Erythroblast (primary cell): ENCODE data around the gene NISCH.

Experiments
- GATA1 ChIP-seq: IDR thresholded peaks from 2 replicates; pipeline ENCODE4 v1.6.1; 2011; ENCODE audit warnings: low read depth, mild to moderate bottlenecking, control low read depth, low read length, moderate library complexity
- POLR2A ChIP-seq: IDR thresholded peaks from 2 replicates; pipeline ENCODE4 v1.6.1; 2011; ENCODE audit warnings: mild to moderate bottlenecking, low read length

- TF ChIP-seq POLR2A = no peak
- TF ChIP-seq GATA1 = no peak
Observed at GRCh38 chr3:52537165-52537620, 81.8 kb downstream of the NISCH start.
